K562 (cell line): ENCODE measurements around the gene STARD13. TPM values are rescaled to one million over a fixed set of nuclear protein-coding genes. Genes with fewer than 3 reads are reported as not detected.

Source experiments
- ATAC-seq: fragments of 200-7000 bp; cut with Tn5 transposase; 3 replicates; pipeline ENCODE4 v1.9.1; 2020; ENCODE audit warnings: moderate library complexity
- BruUV-seq: library from RNA; stranded (reverse); fragments of 400-500 nt; replicated peaks from 2 replicates; lab custom pipeline; 2021; lab: Mats Ljungman, UMichigan
- CTCF ChIA-PET: fragments of 300-600 bp; formaldehyde crosslinking; extraction: SDS; loops from one replicate; lab custom pipeline; 2021; ENCODE audit warnings: low intra/inter-chr PET ratio; lab: Yijun Ruan, JAX
- POLR2A ChIA-PET: fragments of 300-600, 350-650 bp; sonication (Branson Sonifier 250); formaldehyde crosslinking; extraction: SDS; loops from one replicate; lab custom pipeline; 2021; ENCODE audit warnings: antibody characterized with exemption, inconsistent platforms; lab: Yijun Ruan, JAX
- DNase-seq, 4 experiments: peaks; one replicate each; pipeline versions ENCODE4 v3.0.0 to v3.0.0-alpha.2; 2011 to 2018; ENCODE audit warnings: low spot score in 3 of 4, mixed read lengths in 3 of 4; ENCODE audit errors: extremely low read depth in 1 of 4
- FAIRE-seq: peaks from 2 replicates; lab custom pipeline; 2011; peaks lifted over from hg19 to GRCh38; lab: Jason Lieb, UNC
- H2AFZ ChIP-seq: 2 replicates; pipeline ENCODE4 v1.6.0; 2011; ENCODE audit warnings: low read depth, low read length, control low read depth, inconsistent platforms
- H3K27ac ChIP-seq: fragments of 200-600 bp; 3 replicates; pipeline ENCODE4 v1.8.0; 2011; ENCODE audit warnings: low read depth, mild to moderate bottlenecking, control low read depth, inconsistent platforms, low read length, moderate library complexity, mixed read lengths; ENCODE audit errors: extremely low read depth
- H3K27me3 ChIP-seq, 2 experiments: fragments of 300-600 bp in 1 of 2; 2 replicates in 1 of 2; 3 replicates in 1 of 2; pipeline versions ENCODE4 v1.6.0 to v1.8.0; 2011; ENCODE audit warnings: inconsistent platforms in 2 of 2, low read length in 2 of 2, mild to moderate bottlenecking in 1 of 2, mixed read lengths in 1 of 2, moderate library complexity in 1 of 2; ENCODE audit not compliant: control insufficient read depth in 2 of 2, insufficient read depth in 2 of 2
- H3K36me3 ChIP-seq: fragments of 300-600 bp; 3 replicates; pipeline ENCODE4 v1.8.0; 2011; ENCODE audit warnings: mild to moderate bottlenecking, low read length, inconsistent platforms; ENCODE audit not compliant: control insufficient read depth, insufficient read depth
- H3K4me1 ChIP-seq, 2 experiments: fragments of 200-600 bp in 1 of 2; replicated peaks in 1 of 2; 2 replicates in 1 of 2; 3 replicates in 1 of 2; pipeline versions ENCODE4 v1.5.1 to v1.8.0; 2011; ENCODE audit warnings: inconsistent platforms in 2 of 2, low read length in 2 of 2, mild to moderate bottlenecking in 1 of 2, mixed read lengths in 1 of 2, moderate library complexity in 1 of 2; ENCODE audit not compliant: control insufficient read depth in 2 of 2, insufficient read depth in 2 of 2
- H3K4me2 ChIP-seq: 2 replicates; pipeline ENCODE4 v1.6.1; 2011; ENCODE audit warnings: low read length, control low read depth, inconsistent platforms, mixed read lengths; ENCODE audit not compliant: insufficient read depth
- H3K4me3 ChIP-seq: fragments of 200-600 bp; sonication (generic), shearing (Covaris generic); 2 replicates; pipeline ENCODE4 v1.5.1; 2016; ENCODE audit warnings: control low read depth, inconsistent platforms
- H3K79me2 ChIP-seq: fragments of 200-600 bp; 3 replicates; pipeline ENCODE4 v1.8.0; 2011; ENCODE audit warnings: low read length, inconsistent platforms; ENCODE audit not compliant: control insufficient read depth, insufficient read depth
- H3K9ac ChIP-seq, 2 experiments: 2 replicates each; pipeline versions ENCODE4 v1.6.0 to v1.6.1; 2011; ENCODE audit warnings: low read depth in 2 of 2, low read length in 2 of 2, control low read depth in 1 of 2, inconsistent platforms in 1 of 2, mild to moderate bottlenecking in 1 of 2, mixed read lengths in 1 of 2; ENCODE audit not compliant: insufficient read depth in 1 of 2
- H3K9me1 ChIP-seq: one replicate; pipeline ENCODE4 v1.6.0; 2011; ENCODE audit warnings: inconsistent platforms, mild to moderate bottlenecking, low read length, moderate library complexity; ENCODE audit not compliant: control insufficient read depth, insufficient read depth
- H3K9me3 ChIP-seq: replicated peaks from 2 replicates; pipeline ENCODE4 v1.5.1; 2011; ENCODE audit warnings: low read depth, low read length, inconsistent platforms; ENCODE audit not compliant: control insufficient read depth, insufficient read depth
- H4K20me1 ChIP-seq: replicated peaks from 2 replicates; pipeline ENCODE4 v1.6.1; 2011; ENCODE audit warnings: low read length, inconsistent platforms, mixed read lengths; ENCODE audit not compliant: control insufficient read depth, insufficient read depth
- MNT ChIP-seq, 2 experiments: fragments of 450-650 bp; conservative IDR thresholded peaks; 2 replicates each; pipeline ENCODE4 v1.6.1; 2017; ENCODE audit warnings: mild to moderate bottlenecking in 2 of 2, moderate library complexity in 2 of 2
- NONO ChIP-seq, 2 experiments: fragments of 200-400 bp in 1 of 2; fragments of 450-650 bp in 1 of 2; formaldehyde crosslinking in 1 of 2; IDR thresholded peaks; 2 replicates each; pipeline ENCODE4 v1.6.1; 2017; ENCODE audit warnings: low read depth in 2 of 2, mild to moderate bottlenecking in 2 of 2, moderate library complexity in 2 of 2, low read length in 1 of 2
- TAL1 ChIP-seq: fragments of 450-650 bp; IDR thresholded peaks from 2 replicates; pipeline ENCODE4 v1.6.1; 2016; ENCODE audit warnings: mild to moderate bottlenecking
- ZNF23 ChIP-seq: fragments of 250-450 bp; sonication (Bioruptor Pico); IDR thresholded peaks from 2 replicates; pipeline ENCODE4 v1.4.0; 2020; ENCODE audit warnings: mild to moderate bottlenecking
- ZNF639 ChIP-seq, 2 experiments: fragments of 200-800 bp in 1 of 2; sonication (Bioruptor generic) in 1 of 2; sonication (generic) in 1 of 2; formaldehyde crosslinking in 1 of 2; IDR thresholded peaks in 1 of 2; conservative IDR thresholded peaks in 1 of 2; 2 replicates each; pipeline versions ENCODE4 v1.5.0 to v1.6.1; 2016 to 2020; ENCODE audit warnings: missing compliant biosample characterization in 1 of 2, missing genetic modification characterization in 1 of 2, missing genetic modification reagents in 1 of 2
- ZNF785 ChIP-seq: fragments of 250-450 bp; sonication (Bioruptor Pico); IDR thresholded peaks from 2 replicates; pipeline ENCODE4 v1.4.0; 2020; ENCODE audit warnings: mild to moderate bottlenecking
- WGBS: fragments of 100-300 bp; shearing (Covaris generic); methylation state at CpG from one replicate; pipeline ENCODE4 v1.1.6; 2016; ENCODE audit warnings: low coverage, mixed read lengths; ENCODE audit not compliant: insufficient coverage; ENCODE audit errors: missing lambda C conversion rate; 5-methylcytosine and 5-hydroxymethylcytosine counted together
- in situ Hi-C: fragments of 300-500 bp; cut with MboI; formaldehyde crosslinking; loops from 4 replicates; pipeline ENCODE4 v1.15.0; 2018; ENCODE audit warnings: inconsistent platforms, mixed read lengths
- intact Hi-C: fragments of 100-400 bp; cut with micrococcal nuclease; formaldehyde crosslinking; loops from 2 replicates; pipeline ENCODE4 v1.14.2; 2022
- polyA plus RNA-seq, 8 experiments: library from polyadenylated mRNA; depleted of rRNA in 4 of 8; stranded (reverse) in 5 of 8; unstranded in 3 of 8; fragments of >200 nt; fragmentation: Nextera tagmentation in 2 of 8; fragmentation: Illumina TruSeq in 1 of 8; extraction: Ambion mirVana in 2 of 8; extraction: Trizol in 1 of 8; gene quantifications; 2 replicates each; pipeline versions ENCODE4 v1.2.1 to v1.2.3, GENCODE V29; 2011 to 2014; ENCODE audit warnings: inconsistent platforms in 1 of 8, missing spikeins in 1 of 8
- total RNA-seq, 7 experiments: library from RNA; depleted of rRNA in 6 of 7; stranded (reverse); fragments of >200 nt in 6 of 7; fragmentation: Illumina TruSeq in 2 of 7; extraction: Trizol in 2 of 7; gene quantifications; 2 replicates each; pipeline versions ENCODE4 v1.2.1 to v1.2.3, GENCODE V29; 2011 to 2021; ENCODE audit warnings: low replicate concordance in 1 of 7
- TF ChIP-seq, protein P1 (sequence below): sonication (generic); IDR thresholded peaks from 2 replicates; pipeline ENCODE4 v1.6.1; 2016
- TF ChIP-seq, protein P2 (sequence below), 2 experiments: fragments of 250-450 bp in 1 of 2; fragments of 450-650 bp in 1 of 2; sonication (Bioruptor Pico) in 1 of 2; IDR thresholded peaks; 2 replicates each; pipeline versions ENCODE4 v1.6.1 to v1.8.0; 2016 to 2021; ENCODE audit warnings: mild to moderate bottlenecking in 2 of 2, moderate library complexity in 2 of 2, missing compliant biosample characterization in 1 of 2, missing genetic modification characterization in 1 of 2
- TF ChIP-seq, protein P3 (sequence below): sonication (generic); formaldehyde crosslinking; IDR thresholded peaks from 2 replicates; pipeline ENCODE4 v1.8.0; 2022; ENCODE audit warnings: missing genetic modification reagents, mild to moderate bottlenecking, moderate library complexity, borderline replicate concordance

STARD13 gene
- total and polyA plus RNA-seq, 9 of the 15 experiments (the other 6 are each of a cell fraction or from before 2014, with no cell fraction given): 0.11 TPM; not detected in 8

DNA sequence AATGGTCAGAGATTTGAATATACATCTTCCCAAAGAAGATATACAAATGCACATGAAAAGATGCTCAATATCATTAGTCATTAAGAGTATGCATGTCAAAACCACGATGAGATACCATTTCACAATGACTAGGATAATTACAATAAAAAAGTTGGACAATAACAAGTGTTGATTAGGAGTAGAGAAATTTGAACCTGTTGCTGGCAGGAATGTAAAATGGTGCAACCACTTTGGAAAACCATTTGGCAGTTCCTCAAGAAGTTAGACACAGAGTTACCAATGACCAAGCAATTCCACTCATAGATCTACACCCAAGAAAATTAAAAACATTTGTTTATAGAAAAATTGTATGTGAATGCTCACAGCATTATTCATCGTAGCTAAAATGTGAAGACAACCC lies 33.2 kb upstream of the STARD13 start:
- Histone ChIP-seq H3K9me1 (no peaks in the 10 kb centered on the region), H3K4me3 (no peak overlapping the region), H4K20me1 (no peaks in the 10 kb centered on the region)
- ATAC-seq: no peak
- CTCF ChIA-PET: no interaction called here
- WGBS: 5% methylated on average over 2 of the region's 2 CpGs
- TF ChIP-seq, protein P1, sequence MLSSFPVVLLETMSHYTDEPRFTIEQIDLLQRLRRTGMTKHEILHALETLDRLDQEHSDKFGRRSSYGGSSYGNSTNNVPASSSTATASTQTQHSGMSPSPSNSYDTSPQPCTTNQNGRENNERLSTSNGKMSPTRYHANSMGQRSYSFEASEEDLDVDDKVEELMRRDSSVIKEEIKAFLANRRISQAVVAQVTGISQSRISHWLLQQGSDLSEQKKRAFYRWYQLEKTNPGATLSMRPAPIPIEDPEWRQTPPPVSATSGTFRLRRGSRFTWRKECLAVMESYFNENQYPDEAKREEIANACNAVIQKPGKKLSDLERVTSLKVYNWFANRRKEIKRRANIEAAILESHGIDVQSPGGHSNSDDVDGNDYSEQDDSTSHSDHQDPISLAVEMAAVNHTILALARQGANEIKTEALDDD: no peak
- TF ChIP-seq, protein P2, sequence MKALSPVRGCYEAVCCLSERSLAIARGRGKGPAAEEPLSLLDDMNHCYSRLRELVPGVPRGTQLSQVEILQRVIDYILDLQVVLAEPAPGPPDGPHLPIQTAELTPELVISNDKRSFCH (CRISPR knock-in tag; IDR thresholded peaks at IDR 0.05): no peak
- TF ChIP-seq, protein P2 (tag; IDR thresholded peaks at IDR 0.05): no peak
- TF ChIP-seq ZNF785: no peak
- no peak for TF ChIP-seq ZNF639 (CRISPR knock-in tag; conservative IDR thresholded peaks at IDR 0.05 in 1 of 2, IDR thresholded peaks at IDR 0.05 in 1 of 2)
- no peak for TF ChIP-seq ZNF23 (CRISPR knock-in tag)
- no peak for TF ChIP-seq TAL1
- no peak for TF ChIP-seq NONO (IDR thresholded peaks at IDR 0.05; ENCODE audit: low read depth in 2 of 2, low read length in 1 of 2)
- TF ChIP-seq, protein P3, sequence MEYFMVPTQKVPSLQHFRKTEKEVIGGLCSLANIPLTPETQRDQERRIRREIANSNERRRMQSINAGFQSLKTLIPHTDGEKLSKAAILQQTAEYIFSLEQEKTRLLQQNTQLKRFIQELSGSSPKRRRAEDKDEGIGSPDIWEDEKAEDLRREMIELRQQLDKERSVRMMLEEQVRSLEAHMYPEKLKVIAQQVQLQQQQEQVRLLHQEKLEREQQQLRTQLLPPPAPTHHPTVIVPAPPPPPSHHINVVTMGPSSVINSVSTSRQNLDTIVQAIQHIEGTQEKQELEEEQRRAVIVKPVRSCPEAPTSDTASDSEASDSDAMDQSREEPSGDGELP: no peak
- no peak for TF ChIP-seq MNT (conservative IDR thresholded peaks at IDR 0.05)
- TF ChIP-seq, all 486 proteins: peak for 0
- no peaks in the 10 kb centered on the region for H3K36me3 ChIP-seq
- FAIRE-seq (no peak), DNase-seq (no peak)
- BruUV-seq: no TSS peak
- H3K4me2 ChIP-seq: no peak overlapping the region
- H3K27ac ChIP-seq: no peak overlapping the region
- H3K4me1 ChIP-seq: no peaks in the 10 kb centered on the region
- no peaks in the 10 kb centered on the region for H3K9me3 ChIP-seq
- intact Hi-C loops (no loop called here), in situ Hi-C loops (no loop called here)
- H3K79me2 ChIP-seq: no peaks in the 10 kb centered on the region
- H2AFZ ChIP-seq: no peak overlapping the region
- POLR2A ChIA-PET: no interaction called here
- no peak overlapping the region for H3K9ac ChIP-seq
- no peaks in the 10 kb centered on the region; a peak in 1 of 5 replicates for H3K27me3 ChIP-seq
